Measurements from ENCODE around the gene ATP1B3.
"Not testable (repeated sequence)": the region's sequence is repeated elsewhere in the genome, so short reads cannot be mapped to it uniquely, and the experiment has no call there.

Gene ATP1B3

GRCh38 chr3:141860766-141861513 is 15.5 kb upstream of the ATP1B3 start:
- no peak for DNase-seq

DNA sequence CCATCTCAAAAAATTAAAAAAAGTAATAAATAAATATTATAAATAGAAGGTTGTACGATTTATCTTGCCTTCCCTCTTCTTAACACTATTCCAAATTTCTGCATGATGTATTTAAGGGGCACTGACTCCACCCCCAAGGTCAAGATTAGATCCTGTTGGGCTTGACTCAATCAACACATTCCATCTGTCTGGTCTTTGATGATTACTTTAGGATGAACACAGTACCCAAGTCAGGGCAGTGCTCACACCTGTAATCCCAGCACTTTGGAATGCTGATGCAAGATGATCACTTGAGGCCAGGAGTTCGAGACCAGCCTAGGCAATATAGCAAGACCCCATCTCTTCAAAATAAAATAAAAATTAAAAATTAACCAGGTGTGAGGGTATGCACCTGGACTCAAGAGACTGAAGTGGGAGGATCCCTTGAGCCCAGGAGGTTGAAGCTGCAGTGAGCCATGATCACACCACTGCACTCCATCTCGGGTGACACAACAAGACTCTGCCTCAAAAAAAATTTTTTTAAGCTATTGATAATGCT is 14.1 kb upstream of the ATP1B3 start:
- DNase-seq, result no peak

DNA sequence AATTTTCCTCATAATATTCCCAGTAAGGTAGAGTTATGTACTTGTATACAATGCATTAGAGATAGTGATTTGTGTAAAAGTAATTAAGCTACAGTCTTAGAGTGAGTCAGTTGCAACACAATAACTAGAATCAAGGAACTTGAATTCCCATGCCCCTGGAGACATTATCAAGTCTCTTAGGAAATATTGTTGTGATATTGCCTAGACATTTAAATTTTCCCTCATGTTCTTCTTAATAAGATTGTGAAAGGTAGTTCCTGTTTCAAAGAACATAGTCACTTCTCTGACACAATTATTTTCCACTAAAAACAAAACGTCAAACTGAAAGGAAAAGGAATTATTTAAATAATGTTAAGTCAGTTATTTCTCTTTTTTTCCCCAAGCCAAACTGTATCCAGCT is 13.0 kb upstream of the ATP1B3 start:
- DNase-seq, result no peak

- DNase-seq, result no peak
Observed at GRCh38 chr3:141864281-141864970, 12.0 kb upstream of the ATP1B3 start.

GRCh38 chr3:141865101-141865500 is 11.3 kb upstream of the ATP1B3 start:
- DNase-seq, result no peak

DNA sequence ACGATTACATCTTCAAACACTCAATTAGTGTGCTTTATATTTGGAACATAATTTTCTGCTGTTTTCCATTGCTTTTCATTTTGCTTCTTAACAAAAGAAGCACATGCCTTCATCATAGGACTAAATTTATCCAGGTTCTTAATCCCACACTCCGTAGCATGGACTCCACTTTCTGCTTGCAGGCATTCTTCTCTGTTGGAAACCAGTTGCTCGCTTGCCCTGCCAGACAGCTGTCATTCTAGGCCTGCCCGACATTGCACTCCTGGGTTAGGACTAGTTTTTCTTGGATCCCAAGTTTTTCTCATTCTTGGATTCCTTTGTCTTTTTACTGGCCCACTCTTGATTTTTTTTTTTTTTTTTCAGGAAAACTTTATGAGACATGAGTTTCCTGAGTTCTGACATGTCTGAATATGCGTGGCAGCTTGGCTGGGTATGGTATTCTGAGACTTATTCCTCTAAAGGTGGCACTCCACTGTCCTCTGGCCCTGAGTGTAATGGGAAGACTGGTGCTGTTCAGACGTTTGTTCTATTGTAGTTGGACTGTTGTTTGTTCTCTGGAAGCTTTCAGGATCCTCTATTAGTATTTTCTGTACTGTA is 6.3 kb upstream of the ATP1B3 start:
- DNase-seq, result no peak

DNA sequence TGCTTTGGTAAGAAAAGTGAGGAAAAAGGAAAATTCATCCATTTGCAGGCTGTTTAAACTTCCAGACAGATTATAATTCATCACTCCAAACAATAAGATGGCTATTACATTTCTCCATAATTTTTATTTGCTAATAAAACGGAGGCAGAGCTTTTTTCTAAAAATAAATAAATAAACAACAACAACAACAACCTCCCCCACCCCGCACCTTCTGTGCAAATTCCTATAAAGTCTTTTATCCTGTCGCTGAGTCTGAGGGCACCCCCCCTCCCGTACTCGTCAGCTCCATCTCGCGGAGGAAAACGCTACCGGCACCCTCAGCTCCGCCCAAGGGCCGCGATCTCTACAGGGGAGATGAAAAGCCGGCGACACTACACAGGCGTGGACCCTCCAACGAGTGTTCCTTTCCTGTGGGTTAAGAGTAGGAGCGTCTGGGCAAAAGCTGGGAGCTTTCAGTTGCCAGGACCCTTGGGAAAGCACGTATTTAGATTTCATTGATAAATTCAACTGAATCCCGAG is 1.0 kb upstream of the ATP1B3 start:
- peak; percentile 94 for DNase-seq

GRCh38 chr3:141875893-141876380 is 506 bp upstream of the ATP1B3 start:
- DNase-seq, result peak; percentile 92

GRCh38 chr3:141876891-141877621 is 613 bp downstream of the ATP1B3 start:
- peak; percentile 89 for DNase-seq

GRCh38 chr3:141877911-141878310 is 1.5 kb downstream of the ATP1B3 start:
- DNase-seq, result no peak

DNA sequence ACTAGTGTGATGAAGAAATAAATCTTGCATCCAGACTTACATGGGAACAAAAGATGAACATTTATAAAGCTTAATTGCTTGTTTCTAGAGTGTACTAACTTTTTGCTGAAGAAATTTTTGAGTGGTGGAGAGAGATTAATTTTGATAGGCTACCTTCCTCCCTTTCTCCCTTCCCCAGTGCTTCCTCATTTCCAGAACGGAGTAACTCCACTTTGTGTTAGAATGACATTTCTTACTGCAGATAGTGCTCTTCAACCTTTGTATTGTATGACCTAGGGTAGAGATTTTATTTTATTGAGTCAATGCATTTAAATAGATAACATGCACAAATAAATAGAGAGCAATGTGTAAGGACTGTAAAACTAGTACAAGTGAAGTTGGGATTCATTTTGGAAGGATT is 1.9 kb downstream of the ATP1B3 start:
- no peak for DNase-seq

DNA sequence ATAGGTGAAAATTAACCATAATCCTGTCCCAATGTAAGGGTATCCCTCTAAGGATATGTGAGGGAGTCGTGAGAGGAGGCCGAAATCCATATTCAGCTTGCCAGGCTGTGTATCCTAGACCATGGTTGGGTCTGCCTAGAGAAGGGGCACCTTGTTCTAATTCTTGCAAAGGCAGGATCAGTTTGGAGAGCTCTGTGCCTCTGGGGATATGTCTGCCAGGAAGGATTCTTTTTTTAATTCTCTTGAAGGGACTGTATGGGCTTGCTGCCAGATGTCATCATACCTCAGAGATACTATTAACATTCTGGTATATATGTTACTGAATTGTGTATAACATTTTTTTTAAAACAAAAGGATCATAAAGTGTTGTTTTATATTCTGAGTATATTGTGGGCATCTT is 2.4 kb downstream of the ATP1B3 start:
- no peak for DNase-seq

DNA sequence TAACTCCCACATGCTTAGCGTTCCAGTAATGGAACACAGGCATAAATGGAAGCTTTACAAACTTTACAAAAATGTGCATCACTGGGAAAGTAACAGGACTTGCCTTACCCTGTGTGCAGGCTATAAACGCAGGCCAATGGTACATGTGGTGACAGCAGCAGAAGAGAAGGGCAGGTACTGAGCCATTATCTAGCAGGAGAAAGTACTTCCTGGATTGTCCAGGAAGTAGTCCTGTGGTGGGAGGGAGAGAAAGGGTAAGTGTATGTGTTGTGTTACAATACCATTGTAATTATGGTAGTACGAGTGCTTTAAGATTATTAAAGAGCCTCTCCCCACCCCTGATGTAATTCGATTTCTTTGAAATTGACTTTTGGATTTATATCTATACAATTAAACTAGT is 5.3 kb downstream of the ATP1B3 start:
- no peak for DNase-seq

DNA sequence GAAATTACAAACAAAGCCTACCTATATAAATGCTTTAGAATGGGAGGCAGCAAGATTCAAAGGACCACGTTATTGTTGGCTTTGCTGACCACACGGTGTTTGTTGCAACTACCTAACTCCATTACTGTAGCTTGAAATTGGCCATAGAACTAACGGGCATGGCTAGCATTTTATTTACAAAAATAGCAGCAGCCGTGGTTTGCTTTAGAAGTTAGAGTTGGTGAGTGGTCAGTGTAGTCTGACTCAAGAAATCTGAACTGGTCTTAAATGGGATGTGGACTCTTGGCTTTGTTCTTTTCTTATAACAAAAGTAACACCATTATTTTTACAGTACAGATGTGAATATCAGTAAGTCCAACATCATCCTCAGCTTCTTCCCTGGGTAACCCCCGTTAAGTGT is 10.6 kb downstream of the ATP1B3 start:
- no peak for DNase-seq

- DNase-seq, result not testable (repeated sequence)
Observed at GRCh38 chr3:141888548-141888947, 12.1 kb downstream of the ATP1B3 start.

GRCh38 chr3:141894524-141895176 is 18.2 kb downstream of the ATP1B3 start:
- no peak for DNase-seq

- DNase-seq, result no peak
Observed at GRCh38 chr3:141895731-141896130, 19.3 kb downstream of the ATP1B3 start.

DNA sequence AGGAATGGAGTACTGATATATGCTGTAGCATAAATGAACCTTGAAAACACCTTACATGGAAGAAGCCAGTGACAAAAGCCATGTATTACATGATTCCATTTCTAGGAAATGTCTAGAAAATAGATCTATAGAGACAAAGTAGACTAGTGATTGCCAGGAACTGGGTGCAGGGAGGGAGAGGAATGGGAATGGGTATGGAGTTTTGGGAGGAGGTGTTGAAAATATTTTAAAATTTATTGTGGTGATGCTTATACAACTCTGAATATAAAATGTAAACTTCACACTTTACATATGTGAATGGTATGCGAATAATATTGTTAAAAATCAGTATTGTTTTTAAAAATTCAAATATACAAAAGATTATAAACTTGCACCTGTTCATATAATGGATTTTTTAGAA is 22.5 kb downstream of the ATP1B3 start:
- DNase-seq, result no peak

- no peak for DNase-seq
Observed at GRCh38 chr3:141900343-141900742, 23.9 kb downstream of the ATP1B3 start.

- no peak for DNase-seq
Observed at GRCh38 chr3:141901914-141902313, 25.5 kb downstream of the ATP1B3 start.

DNA sequence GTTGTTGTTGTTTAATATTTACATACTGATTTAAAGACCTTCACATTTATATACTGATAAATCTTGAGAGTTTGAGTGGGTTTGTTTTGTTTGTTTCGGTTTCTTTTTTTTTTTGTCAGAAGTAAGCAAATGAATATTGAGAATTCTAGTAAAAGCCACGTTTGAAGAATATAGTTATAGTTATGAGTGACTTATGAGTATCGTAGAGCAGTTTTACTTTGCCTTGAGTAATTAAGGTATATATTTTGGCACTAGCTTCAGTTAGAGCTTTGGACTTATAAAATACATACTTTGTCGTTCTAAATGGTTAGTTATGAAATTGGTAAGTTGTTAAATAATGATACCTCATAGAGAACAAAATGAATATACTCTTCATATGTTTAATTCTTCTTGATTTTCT is 27.8 kb downstream of the ATP1B3 start:
- no peak for DNase-seq

DNA sequence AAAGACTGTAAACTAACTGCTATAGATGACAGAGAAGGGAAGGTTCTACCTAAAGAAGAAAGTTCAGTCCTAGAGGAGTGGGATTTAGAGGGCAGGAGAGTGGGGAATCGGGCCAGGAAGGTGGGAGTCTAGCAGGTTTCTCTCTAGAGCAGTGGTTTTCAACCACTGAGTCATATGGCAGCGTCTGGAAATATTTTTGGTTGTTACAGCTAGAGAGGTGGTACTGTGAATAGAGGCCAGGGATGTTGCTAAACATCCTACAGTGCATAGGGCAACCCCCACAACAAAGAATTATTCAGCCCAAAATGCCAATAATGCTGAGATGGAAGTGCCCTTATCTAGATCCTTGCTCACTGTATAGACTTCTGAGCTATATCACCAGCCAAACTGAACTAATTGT is 28.7 kb downstream of the ATP1B3 start:
- DNase-seq, result no peak
